OCI-LY3 (cell line): ENCODE data around the gene FRMD8.

ENCODE experiments used
- H2AFZ ChIP-seq: fragments of 200-600, 300-600 bp; shearing (Covaris generic); 2 replicates; pipeline ENCODE4 v1.6.0; 2014; ENCODE audit warnings: antibody characterized with exemption, low read depth, low read length
- H3K27ac ChIP-seq: fragments of 200-600, 300-600 bp; sonication (generic); 2 replicates; pipeline ENCODE4 v1.5.1; 2014; ENCODE audit warnings: mild to moderate bottlenecking, low read length, moderate library complexity, mixed read lengths
- H3K27me3 ChIP-seq: fragments of 200-600, 300-600 bp; sonication (generic); 2 replicates; pipeline ENCODE4 v1.6.1; 2014; ENCODE audit warnings: low read depth, low read length, mixed read lengths
- H3K36me3 ChIP-seq: fragments of 200-600, 300-600 bp; sonication (generic); replicated peaks from 2 replicates; pipeline ENCODE3; 2014; ENCODE audit warnings: low read depth, low read length, mixed read lengths
- H3K4me1 ChIP-seq: fragments of 300-600, 200-600 bp; sonication (generic); 2 replicates; pipeline ENCODE4 v1.6.1; 2014; ENCODE audit warnings: low read length, mixed read lengths
- H3K4me2 ChIP-seq: fragments of 200-600, 300-600 bp; sonication (generic); 2 replicates; pipeline ENCODE4 v1.6.1; 2014; ENCODE audit warnings: low read length, mixed read lengths
- H3K4me3 ChIP-seq: fragments of 300-600, 200-600 bp; sonication (generic); 2 replicates; pipeline ENCODE4 v1.5.1; 2014; ENCODE audit warnings: antibody characterized with exemption, mild to moderate bottlenecking, low read length, moderate library complexity
- H3K79me2 ChIP-seq: fragments of 300-600, 200-600 bp; shearing (Covaris generic); 2 replicates; pipeline ENCODE4 v1.6.1; 2014; ENCODE audit warnings: mild to moderate bottlenecking, low read length, mixed read lengths
- H3K9ac ChIP-seq: fragments of 300-600, 200-600 bp; shearing (Covaris generic); 2 replicates; pipeline ENCODE4 v1.6.0; 2014; ENCODE audit warnings: mild to moderate bottlenecking, low read length, moderate library complexity
- H3K9me3 ChIP-seq: fragments of 200-600, 300-600 bp; shearing (Covaris generic); 2 replicates; pipeline ENCODE4 v1.6.1; 2014; ENCODE audit warnings: low read length, mixed read lengths; ENCODE audit not compliant: insufficient read depth
- H4K20me1 ChIP-seq: fragments of 200-600, 300-600 bp; sonication (generic); 2 replicates; pipeline ENCODE4 v1.6.1; 2016; ENCODE audit warnings: low read length, mixed read lengths; ENCODE audit not compliant: insufficient read depth
- CTCF ChIP-seq: fragments of 200-600, 300-600 bp; sonication (generic); IDR thresholded peaks from 2 replicates; pipeline ENCODE4 v1.5.1; 2014; ENCODE audit warnings: antibody characterized with exemption, low read length, low read depth
- EZH2phosphoT487 ChIP-seq: fragments of 200-600 bp; shearing (Covaris generic); IDR thresholded peaks from 2 replicates; pipeline ENCODE4 v1.6.1; 2018; ENCODE audit warnings: antibody characterized with exemption, mixed run types, low read depth

The FRMD8 gene

GRCh38 chr11:65351511-65351910 lies 34.9 kb upstream of the FRMD8 start:
- Histone ChIP-seq H3K79me2 (no peaks in the 10 kb centered on the region), H3K4me3 (no peak overlapping the region), H3K27ac (no peak overlapping the region), H2AFZ (no peak overlapping the region), H3K9me3 (no peaks in the 10 kb centered on the region), H3K4me1 (peaks cover 11% of the 10 kb centered on the region), H3K9ac (no peak overlapping the region), H3K27me3 (0 out of 2 replicates have a peak, but pooled peaks cover 2% of the 10 kb centered on the region), H3K4me2 (no peak overlapping the region), H4K20me1 (no peaks in the 10 kb centered on the region), H3K36me3 (peaks cover 37% of the 10 kb centered on the region)
- TF ChIP-seq CTCF = no peak
- TF ChIP-seq EZH2phosphoT487 = no peak

DNA sequence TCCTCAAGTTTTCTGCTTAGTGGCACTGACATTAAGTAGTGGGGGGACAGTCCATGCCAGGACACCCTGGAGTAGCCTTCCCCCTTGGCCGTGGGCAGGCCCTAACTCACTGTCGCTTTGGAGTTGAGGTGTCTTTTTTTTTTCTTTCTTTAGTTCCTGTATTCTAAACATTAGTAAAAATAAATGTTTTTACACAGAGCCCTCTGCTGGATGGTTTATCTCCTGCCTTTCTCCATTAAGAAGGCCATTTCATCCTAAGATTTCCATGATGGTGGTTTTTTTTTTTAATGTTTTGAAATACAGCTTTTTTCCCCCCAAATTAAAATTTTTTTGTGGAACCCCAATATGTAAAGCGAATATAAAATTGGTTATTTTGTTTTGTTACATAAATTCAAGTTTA lies 33.7 kb upstream of the FRMD8 start:
- H3K79me2 ChIP-seq = no peaks in the 10 kb centered on the region
- no peak overlapping the region for H3K9ac ChIP-seq
- TF ChIP-seq CTCF (peak; percentile 43), EZH2phosphoT487 (no peak)
- no peak overlapping the region for H3K4me2 ChIP-seq
- H2AFZ ChIP-seq = no peak overlapping the region
- H3K36me3 ChIP-seq = peaks cover 34% of the 10 kb centered on the region
- no peaks in the 10 kb centered on the region for H4K20me1 ChIP-seq
- H3K27me3 ChIP-seq = peaks cover 10% of the 10 kb centered on the region; the same call in 1 of the 2 replicates
- H3K4me1 ChIP-seq = peaks cover 11% of the 10 kb centered on the region
- H3K4me3 ChIP-seq = no peak overlapping the region
- no peak overlapping the region for H3K27ac ChIP-seq
- no peaks in the 10 kb centered on the region for H3K9me3 ChIP-seq

DNA sequence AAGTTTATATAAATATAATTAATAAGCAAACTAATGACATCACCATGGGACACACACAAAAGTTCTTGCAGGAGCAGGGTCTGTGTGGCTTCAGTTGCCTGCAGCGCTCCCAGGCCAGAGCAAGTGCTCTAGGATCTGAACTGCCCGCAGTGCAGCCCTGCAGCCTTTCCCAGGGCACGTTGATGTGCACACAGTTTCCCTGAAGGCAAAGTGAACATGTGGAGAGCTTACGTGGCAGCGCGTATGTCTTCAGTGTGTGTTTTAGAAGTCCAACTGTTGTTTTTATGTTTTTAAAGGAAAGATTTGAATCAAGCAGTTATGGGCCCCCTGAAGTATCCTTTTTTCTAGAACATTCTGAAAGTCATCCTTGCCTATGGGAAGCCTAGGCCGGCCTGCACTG lies 33.1 kb upstream of the FRMD8 start:
- H3K4me2 ChIP-seq = no peak overlapping the region

DNA sequence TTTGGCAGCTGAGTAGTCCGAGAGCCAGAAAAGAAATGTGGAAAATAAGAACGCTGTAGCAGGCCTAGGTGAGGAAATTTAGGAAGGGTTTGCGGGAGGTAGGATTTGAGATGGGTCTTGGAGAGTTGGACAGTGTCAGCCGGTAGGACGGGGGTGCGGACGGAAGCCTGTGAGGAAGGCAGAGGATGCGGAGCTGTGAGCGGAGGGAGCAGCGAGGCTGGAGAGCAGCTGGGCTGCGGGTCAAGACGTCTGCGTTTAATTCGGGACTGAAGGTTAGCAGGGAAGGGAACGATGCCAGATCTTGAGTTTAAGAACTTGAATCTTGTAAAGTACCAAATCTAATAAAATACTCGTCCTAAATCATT lies 32.6 kb upstream of the FRMD8 start:
- Histone ChIP-seq H3K9ac (peak overlapping the region; percentile 45; the same call in 1 of the 2 replicates), H2AFZ (no peak overlapping the region)
- TF ChIP-seq CTCF (no peak), EZH2phosphoT487 (no peak)

More for the DNA sequence above, 33.1 kb upstream of the FRMD8 start:
- Histone ChIP-seq H3K27me3 (peaks cover 10% of the 10 kb centered on the region; the same call in 1 of the 2 replicates), H4K20me1 (no peaks in the 10 kb centered on the region), H2AFZ (no peak overlapping the region), H3K4me3 (no peak overlapping the region), H3K79me2 (no peaks in the 10 kb centered on the region), H3K27ac (no peak overlapping the region), H3K9me3 (no peaks in the 10 kb centered on the region), H3K4me1 (peaks cover 11% of the 10 kb centered on the region), H3K9ac (no peak overlapping the region), H3K36me3 (peaks cover 31% of the 10 kb centered on the region)
- TF ChIP-seq EZH2phosphoT487 (no peak), CTCF (no peak)

More for the DNA sequence above, 32.6 kb upstream of the FRMD8 start:
- H3K79me2 ChIP-seq = no peaks in the 10 kb centered on the region
- peaks cover 10% of the 10 kb centered on the region; the same call in 1 of the 2 replicates for H3K27me3 ChIP-seq
- H3K36me3 ChIP-seq = peaks cover 26% of the 10 kb centered on the region
- H4K20me1 ChIP-seq = no peaks in the 10 kb centered on the region
- H3K9me3 ChIP-seq = no peaks in the 10 kb centered on the region
- peak overlapping the region; percentile 79 for H3K4me3 ChIP-seq
- peaks cover 11% of the 10 kb centered on the region for H3K4me1 ChIP-seq
- peak overlapping the region; percentile 95 for H3K4me2 ChIP-seq
- H3K27ac ChIP-seq = no peak overlapping the region
